K562 (cell line): ENCODE measurements around the gene PLCD1. TPM values are rescaled to one million over a fixed set of nuclear protein-coding genes. Genes with fewer than 3 reads are reported as not detected.

Source experiments
- ATAC-seq: fragments of 200-7000 bp; cut with Tn5 transposase; 3 replicates; pipeline ENCODE4 v1.9.1; 2020; ENCODE audit warnings: moderate library complexity
- BruUV-seq: library from RNA; stranded (reverse); fragments of 400-500 nt; replicated peaks from 2 replicates; lab custom pipeline; 2021; lab: Mats Ljungman, UMichigan
- CTCF ChIA-PET: fragments of 300-600 bp; formaldehyde crosslinking; extraction: SDS; loops from one replicate; lab custom pipeline; 2021; ENCODE audit warnings: low intra/inter-chr PET ratio; lab: Yijun Ruan, JAX
- POLR2A ChIA-PET: fragments of 300-600, 350-650 bp; sonication (Branson Sonifier 250); formaldehyde crosslinking; extraction: SDS; loops from one replicate; lab custom pipeline; 2021; ENCODE audit warnings: antibody characterized with exemption, inconsistent platforms; lab: Yijun Ruan, JAX
- DNase-seq, 4 experiments: peaks; one replicate each; pipeline versions ENCODE4 v3.0.0 to v3.0.0-alpha.2; 2011 to 2018; ENCODE audit warnings: low spot score in 3 of 4, mixed read lengths in 3 of 4; ENCODE audit errors: extremely low read depth in 1 of 4
- FAIRE-seq: peaks from 2 replicates; lab custom pipeline; 2011; peaks lifted over from hg19 to GRCh38; lab: Jason Lieb, UNC
- H2AFZ ChIP-seq: 2 replicates; pipeline ENCODE4 v1.6.0; 2011; ENCODE audit warnings: low read depth, low read length, control low read depth, inconsistent platforms
- H3K27ac ChIP-seq: fragments of 200-600 bp; 3 replicates; pipeline ENCODE4 v1.8.0; 2011; ENCODE audit warnings: low read depth, mild to moderate bottlenecking, control low read depth, inconsistent platforms, low read length, moderate library complexity, mixed read lengths; ENCODE audit errors: extremely low read depth
- H3K27me3 ChIP-seq, 2 experiments: fragments of 300-600 bp in 1 of 2; 2 replicates in 1 of 2; 3 replicates in 1 of 2; pipeline versions ENCODE4 v1.6.0 to v1.8.0; 2011; ENCODE audit warnings: inconsistent platforms in 2 of 2, low read length in 2 of 2, mild to moderate bottlenecking in 1 of 2, mixed read lengths in 1 of 2, moderate library complexity in 1 of 2; ENCODE audit not compliant: control insufficient read depth in 2 of 2, insufficient read depth in 2 of 2
- H3K36me3 ChIP-seq: fragments of 300-600 bp; 3 replicates; pipeline ENCODE4 v1.8.0; 2011; ENCODE audit warnings: mild to moderate bottlenecking, low read length, inconsistent platforms; ENCODE audit not compliant: control insufficient read depth, insufficient read depth
- H3K4me1 ChIP-seq, 2 experiments: fragments of 200-600 bp in 1 of 2; replicated peaks in 1 of 2; 2 replicates in 1 of 2; 3 replicates in 1 of 2; pipeline versions ENCODE4 v1.5.1 to v1.8.0; 2011; ENCODE audit warnings: inconsistent platforms in 2 of 2, low read length in 2 of 2, mild to moderate bottlenecking in 1 of 2, mixed read lengths in 1 of 2, moderate library complexity in 1 of 2; ENCODE audit not compliant: control insufficient read depth in 2 of 2, insufficient read depth in 2 of 2
- H3K4me2 ChIP-seq: 2 replicates; pipeline ENCODE4 v1.6.1; 2011; ENCODE audit warnings: low read length, control low read depth, inconsistent platforms, mixed read lengths; ENCODE audit not compliant: insufficient read depth
- H3K4me3 ChIP-seq: fragments of 200-600 bp; sonication (generic), shearing (Covaris generic); 2 replicates; pipeline ENCODE4 v1.5.1; 2016; ENCODE audit warnings: control low read depth, inconsistent platforms
- H3K79me2 ChIP-seq: fragments of 200-600 bp; 3 replicates; pipeline ENCODE4 v1.8.0; 2011; ENCODE audit warnings: low read length, inconsistent platforms; ENCODE audit not compliant: control insufficient read depth, insufficient read depth
- H3K9ac ChIP-seq, 2 experiments: 2 replicates each; pipeline versions ENCODE4 v1.6.0 to v1.6.1; 2011; ENCODE audit warnings: low read depth in 2 of 2, low read length in 2 of 2, control low read depth in 1 of 2, inconsistent platforms in 1 of 2, mild to moderate bottlenecking in 1 of 2, mixed read lengths in 1 of 2; ENCODE audit not compliant: insufficient read depth in 1 of 2
- H3K9me1 ChIP-seq: one replicate; pipeline ENCODE4 v1.6.0; 2011; ENCODE audit warnings: inconsistent platforms, mild to moderate bottlenecking, low read length, moderate library complexity; ENCODE audit not compliant: control insufficient read depth, insufficient read depth
- H3K9me3 ChIP-seq: replicated peaks from 2 replicates; pipeline ENCODE4 v1.5.1; 2011; ENCODE audit warnings: low read depth, low read length, inconsistent platforms; ENCODE audit not compliant: control insufficient read depth, insufficient read depth
- H4K20me1 ChIP-seq: replicated peaks from 2 replicates; pipeline ENCODE4 v1.6.1; 2011; ENCODE audit warnings: low read length, inconsistent platforms, mixed read lengths; ENCODE audit not compliant: control insufficient read depth, insufficient read depth
- NFIC ChIP-seq: fragments of 450-650 bp; IDR thresholded peaks from 2 replicates; pipeline ENCODE4 v1.6.1; 2017; ENCODE audit warnings: mild to moderate bottlenecking, inconsistent platforms
- SUPT5H ChIP-seq: fragments of 450-650 bp; IDR thresholded peaks from 2 replicates; pipeline ENCODE4 v1.6.1; 2016
- WGBS: fragments of 100-300 bp; shearing (Covaris generic); methylation state at CpG from one replicate; pipeline ENCODE4 v1.1.6; 2016; ENCODE audit warnings: low coverage, mixed read lengths; ENCODE audit not compliant: insufficient coverage; ENCODE audit errors: missing lambda C conversion rate; 5-methylcytosine and 5-hydroxymethylcytosine counted together
- in situ Hi-C: fragments of 300-500 bp; cut with MboI; formaldehyde crosslinking; loops from 4 replicates; pipeline ENCODE4 v1.15.0; 2018; ENCODE audit warnings: inconsistent platforms, mixed read lengths
- intact Hi-C: fragments of 100-400 bp; cut with micrococcal nuclease; formaldehyde crosslinking; loops from 2 replicates; pipeline ENCODE4 v1.14.2; 2022
- polyA plus RNA-seq, 8 experiments: library from polyadenylated mRNA; depleted of rRNA in 4 of 8; stranded (reverse) in 5 of 8; unstranded in 3 of 8; fragments of >200 nt; fragmentation: Nextera tagmentation in 2 of 8; fragmentation: Illumina TruSeq in 1 of 8; extraction: Ambion mirVana in 2 of 8; extraction: Trizol in 1 of 8; gene quantifications; 2 replicates each; pipeline versions ENCODE4 v1.2.1 to v1.2.3, GENCODE V29; 2011 to 2014; ENCODE audit warnings: inconsistent platforms in 1 of 8, missing spikeins in 1 of 8
- total RNA-seq, 7 experiments: library from RNA; depleted of rRNA in 6 of 7; stranded (reverse); fragments of >200 nt in 6 of 7; fragmentation: Illumina TruSeq in 2 of 7; extraction: Trizol in 2 of 7; gene quantifications; 2 replicates each; pipeline versions ENCODE4 v1.2.1 to v1.2.3, GENCODE V29; 2011 to 2021; ENCODE audit warnings: low replicate concordance in 1 of 7
- TF ChIP-seq, protein P1 (sequence below): sonication (generic); formaldehyde crosslinking; IDR thresholded peaks from 2 replicates; pipeline ENCODE4 v1.8.1; 2023; ENCODE audit warnings: mild to moderate bottlenecking, missing genetic modification reagents

The PLCD1 gene
- total and polyA plus RNA-seq, 9 of the 15 experiments (the other 6 are each of a cell fraction or from before 2014, with no cell fraction given): 5.4 to 209 (median 116) TPM

DNA sequence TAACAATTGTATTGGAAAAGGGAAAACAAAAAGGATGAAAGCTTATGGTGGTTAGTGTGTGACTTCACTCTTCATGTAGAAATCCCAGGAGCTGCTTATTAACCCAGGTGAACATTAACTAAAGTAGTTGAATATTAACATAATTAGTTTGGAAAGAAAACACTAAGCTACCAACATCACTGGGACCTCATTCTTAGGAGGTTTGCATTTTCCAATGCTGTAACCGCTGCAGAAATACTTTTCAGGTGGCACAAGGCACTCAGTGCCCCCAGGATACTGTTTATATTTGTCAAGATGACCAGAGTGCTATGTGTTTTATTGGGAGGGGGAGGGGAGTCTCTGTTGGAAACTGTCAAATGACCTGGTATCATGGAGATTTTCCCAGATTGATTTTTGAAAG is 64.7 kb downstream of the PLCD1 start:
- TF ChIP-seq SUPT5H (no peak), NFIC (no peak)
- TF ChIP-seq, protein P1, sequence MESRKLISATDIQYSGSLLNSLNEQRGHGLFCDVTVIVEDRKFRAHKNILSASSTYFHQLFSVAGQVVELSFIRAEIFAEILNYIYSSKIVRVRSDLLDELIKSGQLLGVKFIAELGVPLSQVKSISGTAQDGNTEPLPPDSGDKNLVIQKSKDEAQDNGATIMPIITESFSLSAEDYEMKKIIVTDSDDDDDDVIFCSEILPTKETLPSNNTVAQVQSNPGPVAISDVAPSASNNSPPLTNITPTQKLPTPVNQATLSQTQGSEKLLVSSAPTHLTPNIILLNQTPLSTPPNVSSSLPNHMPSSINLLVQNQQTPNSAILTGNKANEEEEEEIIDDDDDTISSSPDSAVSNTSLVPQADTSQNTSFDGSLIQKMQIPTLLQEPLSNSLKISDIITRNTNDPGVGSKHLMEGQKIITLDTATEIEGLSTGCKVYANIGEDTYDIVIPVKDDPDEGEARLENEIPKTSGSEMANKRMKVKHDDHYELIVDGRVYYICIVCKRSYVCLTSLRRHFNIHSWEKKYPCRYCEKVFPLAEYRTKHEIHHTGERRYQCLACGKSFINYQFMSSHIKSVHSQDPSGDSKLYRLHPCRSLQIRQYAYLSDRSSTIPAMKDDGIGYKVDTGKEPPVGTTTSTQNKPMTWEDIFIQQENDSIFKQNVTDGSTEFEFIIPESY: no peak
- TF ChIP-seq, all 486 proteins: peak for 0
- 0 out of 5 replicates have a peak, but pooled peaks cover 3 to 4% of the 10 kb centered on the region in 2 experiments for H3K27me3 ChIP-seq
- peaks cover 0 to 6% of the 10 kb centered on the region in 2 experiments; a peak in 2 of 5 replicates for H3K4me1 ChIP-seq
- no peaks in the 10 kb centered on the region for H3K79me2 ChIP-seq
- in situ Hi-C loops (no loop called here), intact Hi-C loops (loop anchor here (5.0 to 10.0 kb wide), 2 partner anchors 410 to 1237 kb away; no protein-coding TSS in a partner anchor)
- no peak overlapping the region for H3K27ac ChIP-seq
- H3K9me1 ChIP-seq: peaks cover 2% of the 10 kb centered on the region
- POLR2A ChIA-PET: interaction anchor here (0.9 kb wide), 2 partner anchors 20 to 26 kb away, joined by 3 read pairs; no protein-coding TSS in a partner anchor
- CTCF ChIA-PET: no interaction called here
- FAIRE-seq (no peak), DNase-seq (no peak), ATAC-seq (no peak)
- WGBS: 0% methylated on average over 1 of the region's 1 CpG
- H3K4me3 ChIP-seq: no peak overlapping the region
- H3K9me3 ChIP-seq: no peaks in the 10 kb centered on the region
- no peak overlapping the region for H3K4me2 ChIP-seq
- no TSS peak for BruUV-seq
- no peaks in the 10 kb centered on the region for H3K36me3 ChIP-seq
- H3K9ac ChIP-seq: no peak overlapping the region
- no peak overlapping the region for H2AFZ ChIP-seq
- no peaks in the 10 kb centered on the region for H4K20me1 ChIP-seq
